GM21528 (cell line): ENCODE measurements around the gene DIP2C.

ENCODE experiments used
- ATAC-seq: cut with Tn5 transposase; IDR thresholded peaks from one replicate; pipeline ENCODE4 v1.9.1; 2021; ENCODE audit warnings: mild to moderate bottlenecking, moderate library complexity; ENCODE audit not compliant: unreplicated experiment, low FRiP score

DIP2C gene

GRCh38 chr10:508726-509125, 180.7 kb downstream of the DIP2C start:
- ATAC-seq: no peak

GRCh38 chr10:507908-508444, 181.5 kb downstream of the DIP2C start:
- ATAC-seq: no peak

- ATAC-seq: no peak
Observed at GRCh38 chr10:507355-507699, 182.1 kb downstream of the DIP2C start.

- no peak for ATAC-seq
Observed at GRCh38 chr10:506451-507354, 182.8 kb downstream of the DIP2C start.

GRCh38 chr10:505419-505818, 184.0 kb downstream of the DIP2C start:
- no peak for ATAC-seq

GRCh38 chr10:504806-505205, 184.7 kb downstream of the DIP2C start:
- ATAC-seq: no peak

- ATAC-seq: no peak
Observed at GRCh38 chr10:504121-504611, 185.3 kb downstream of the DIP2C start.

- ATAC-seq: no peak
Observed at GRCh38 chr10:501596-501995, 187.9 kb downstream of the DIP2C start.

- ATAC-seq: no peak
Observed at GRCh38 chr10:500876-501275, 188.6 kb downstream of the DIP2C start.

- ATAC-seq: no peak
Observed at GRCh38 chr10:499991-500390, 189.5 kb downstream of the DIP2C start.

GRCh38 chr10:498760-499435, 190.6 kb downstream of the DIP2C start:
- ATAC-seq: no peak

GRCh38 chr10:497898-498451, 191.5 kb downstream of the DIP2C start:
- ATAC-seq: no peak

GRCh38 chr10:497289-497688, 192.2 kb downstream of the DIP2C start:
- ATAC-seq: no peak

GRCh38 chr10:494556-494955, 194.9 kb downstream of the DIP2C start:
- ATAC-seq: no peak

GRCh38 chr10:494149-494542, 195.3 kb downstream of the DIP2C start:
- no peak for ATAC-seq

- ATAC-seq: no peak
Observed at GRCh38 chr10:493391-494148, 195.9 kb downstream of the DIP2C start.

GRCh38 chr10:492836-493235, 196.6 kb downstream of the DIP2C start:
- no peak for ATAC-seq

GRCh38 chr10:491667-492424, 197.6 kb downstream of the DIP2C start:
- ATAC-seq: no peak

- ATAC-seq: no peak
Observed at GRCh38 chr10:490891-491571, 198.4 kb downstream of the DIP2C start.
